Measurements from ENCODE around the gene NLGN1.

NLGN1 gene

GRCh38 chr3:174072675-174073074, 675.1 kb downstream of the NLGN1 start:
- no peak overlapping the region for H3K27ac ChIP-seq
- TF ChIP-seq CTCF (IDR thresholded peaks at IDR 0.05) (no peak), ZFX (IDR thresholded peaks at IDR 0.05; ENCODE audit: borderline replicate concordance) (no peak)

GRCh38 chr3:174083706-174084105, 686.2 kb downstream of the NLGN1 start:
- H3K27ac ChIP-seq: no peak overlapping the region
- TF ChIP-seq ZFX (IDR thresholded peaks at IDR 0.05; ENCODE audit: borderline replicate concordance) (no peak), CTCF (IDR thresholded peaks at IDR 0.05) (no peak)

DNA sequence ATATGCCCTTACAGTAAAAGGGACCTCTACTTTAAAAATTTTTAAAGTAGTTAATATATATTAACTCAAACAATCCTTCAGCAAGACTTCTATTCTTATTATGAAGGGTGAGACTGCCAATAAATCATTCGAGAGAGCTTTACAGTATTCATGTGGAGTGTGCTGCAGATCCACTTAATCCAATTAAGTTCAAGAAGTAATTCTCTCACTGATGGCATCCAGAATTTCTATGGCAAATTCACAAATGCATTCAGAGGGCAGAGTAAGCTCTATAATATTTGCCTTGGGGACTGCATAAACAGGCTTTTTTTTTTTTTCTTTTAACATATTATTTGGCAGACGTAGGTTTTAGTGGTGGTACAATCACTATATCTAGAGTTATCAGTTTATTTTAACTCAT, 692.0 kb downstream of the NLGN1 start:
- no peak for TF ChIP-seq ZFX (IDR thresholded peaks at IDR 0.05; ENCODE audit: borderline replicate concordance)
- no peak for TF ChIP-seq CTCF (IDR thresholded peaks at IDR 0.05)

GRCh38 chr3:174094669-174095068, 697.1 kb downstream of the NLGN1 start:
- no peak overlapping the region for H3K27ac ChIP-seq
- no peak for TF ChIP-seq CTCF (IDR thresholded peaks at IDR 0.05)

More for the DNA sequence above, 692.0 kb downstream of the NLGN1 start:
- H3K27ac ChIP-seq: no peak overlapping the region

DNA sequence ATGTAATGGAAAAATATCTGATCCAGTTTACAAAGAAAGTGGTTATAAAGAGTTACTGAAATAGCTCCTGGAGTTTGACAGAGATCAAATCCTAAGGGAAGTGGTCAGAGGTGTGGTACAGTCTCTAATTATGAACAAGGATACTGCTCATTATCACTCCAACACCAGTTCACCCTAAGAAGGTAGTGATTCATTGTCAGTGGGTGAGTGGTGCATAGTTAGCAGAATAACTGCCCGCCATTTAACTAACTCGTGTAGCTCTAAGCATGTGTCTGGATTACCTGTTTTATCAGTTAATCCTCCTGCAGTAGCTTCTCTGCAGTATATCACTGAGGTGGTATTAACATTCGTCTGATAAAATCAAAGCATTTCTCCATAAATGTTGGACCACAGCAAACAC, 700.1 kb downstream of the NLGN1 start:
- TF ChIP-seq ZFX (IDR thresholded peaks at IDR 0.05; ENCODE audit: borderline replicate concordance): no peak
- no peak for TF ChIP-seq CTCF (IDR thresholded peaks at IDR 0.05)
- no peak overlapping the region for H3K27ac ChIP-seq

- no peak for TF ChIP-seq ZFX (IDR thresholded peaks at IDR 0.05; ENCODE audit: borderline replicate concordance)
- no peak for TF ChIP-seq CTCF (IDR thresholded peaks at IDR 0.05)
- H3K27ac ChIP-seq: no peak overlapping the region
Measured at GRCh38 chr3:174098746-174099145, 701.2 kb downstream of the NLGN1 start.

DNA sequence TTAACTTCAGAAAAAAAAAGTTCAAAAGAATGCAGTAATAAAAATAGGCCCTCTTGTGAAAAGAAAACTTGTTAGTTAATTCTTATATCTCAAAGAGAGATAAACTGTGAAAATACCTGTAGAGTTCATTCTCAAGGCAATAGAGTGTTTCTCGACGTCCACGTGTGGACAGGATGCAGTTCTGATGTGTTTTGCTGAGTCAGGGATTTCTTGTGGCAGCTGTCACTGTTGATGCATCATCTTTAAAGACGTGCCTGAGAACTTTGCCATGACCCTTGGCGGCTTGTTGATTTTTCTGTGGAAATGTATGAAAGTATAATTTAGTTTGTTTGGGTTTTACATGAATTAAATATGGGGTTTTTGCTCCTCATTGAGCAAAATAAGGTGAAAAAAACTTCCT, 702.2 kb downstream of the NLGN1 start:
- H3K27ac ChIP-seq: no peak overlapping the region
- TF ChIP-seq ZFX (IDR thresholded peaks at IDR 0.05; ENCODE audit: borderline replicate concordance) (no peak), CTCF (IDR thresholded peaks at IDR 0.05) (no peak)
